ENCODE measurements around the gene NCOA7. TPM values are rescaled to one million over a fixed set of nuclear protein-coding genes. Genes with fewer than 3 reads are reported as not detected.

NCOA7 gene
- total RNA-seq, 2 donors from 2014 or later = 11.4 to 15.2 TPM

GRCh38 chr6:125886914-125887313 is 96.2 kb downstream of the NCOA7 start:
- Mint-ChIP-seq H3K4me1 (peaks cover 6% of the 10 kb centered on the region), H3K4me3 (no peak overlapping the region), H3K36me3 (ENCODE audit: low read depth) (peaks cover 11% of the 10 kb centered on the region), H3K27ac (no peak overlapping the region), H3K27me3 (ENCODE audit: insufficient read depth) (no peaks in the 10 kb centered on the region), H3K9me3 (no peaks in the 10 kb centered on the region)
- WGBS, 2 experiments (ENCODE audit: insufficient coverage in 1 of 2, insufficient read length in 1 of 2) = 97 to 100% methylated on average over 2 of the region's 2 CpGs
- no peaks in the 10 kb centered on the region for H3K27me3 ChIP-seq (ENCODE audit: control insufficient read depth, insufficient read depth, low read length, poor library complexity, severe bottlenecking)
- H3K36me3 ChIP-seq (ENCODE audit: control insufficient read depth, insufficient read depth, low read length) = no peaks in the 10 kb centered on the region
- no peak overlapping the region for H3K9ac ChIP-seq (ENCODE audit: extremely low read depth, low read length, poor library complexity, severe bottlenecking)
- DNase-seq = no peak
- H3K9me3 ChIP-seq (ENCODE audit: control insufficient read depth, low read length) = no peaks in the 10 kb centered on the region
- H3K4me1 ChIP-seq (ENCODE audit: control insufficient read depth, insufficient read depth, low read length) = peaks cover 4% of the 10 kb centered on the region
- TF ChIP-seq, protein P1, sequence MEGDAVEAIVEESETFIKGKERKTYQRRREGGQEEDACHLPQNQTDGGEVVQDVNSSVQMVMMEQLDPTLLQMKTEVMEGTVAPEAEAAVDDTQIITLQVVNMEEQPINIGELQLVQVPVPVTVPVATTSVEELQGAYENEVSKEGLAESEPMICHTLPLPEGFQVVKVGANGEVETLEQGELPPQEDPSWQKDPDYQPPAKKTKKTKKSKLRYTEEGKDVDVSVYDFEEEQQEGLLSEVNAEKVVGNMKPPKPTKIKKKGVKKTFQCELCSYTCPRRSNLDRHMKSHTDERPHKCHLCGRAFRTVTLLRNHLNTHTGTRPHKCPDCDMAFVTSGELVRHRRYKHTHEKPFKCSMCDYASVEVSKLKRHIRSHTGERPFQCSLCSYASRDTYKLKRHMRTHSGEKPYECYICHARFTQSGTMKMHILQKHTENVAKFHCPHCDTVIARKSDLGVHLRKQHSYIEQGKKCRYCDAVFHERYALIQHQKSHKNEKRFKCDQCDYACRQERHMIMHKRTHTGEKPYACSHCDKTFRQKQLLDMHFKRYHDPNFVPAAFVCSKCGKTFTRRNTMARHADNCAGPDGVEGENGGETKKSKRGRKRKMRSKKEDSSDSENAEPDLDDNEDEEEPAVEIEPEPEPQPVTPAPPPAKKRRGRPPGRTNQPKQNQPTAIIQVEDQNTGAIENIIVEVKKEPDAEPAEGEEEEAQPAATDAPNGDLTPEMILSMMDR (conservative IDR thresholded peaks at IDR 0.05) = no peak
- H3K4me3 ChIP-seq (ENCODE audit: low read length) = no peak overlapping the region
- H3K27ac ChIP-seq (ENCODE audit: low read depth, low read length) = no peak overlapping the region

DNA sequence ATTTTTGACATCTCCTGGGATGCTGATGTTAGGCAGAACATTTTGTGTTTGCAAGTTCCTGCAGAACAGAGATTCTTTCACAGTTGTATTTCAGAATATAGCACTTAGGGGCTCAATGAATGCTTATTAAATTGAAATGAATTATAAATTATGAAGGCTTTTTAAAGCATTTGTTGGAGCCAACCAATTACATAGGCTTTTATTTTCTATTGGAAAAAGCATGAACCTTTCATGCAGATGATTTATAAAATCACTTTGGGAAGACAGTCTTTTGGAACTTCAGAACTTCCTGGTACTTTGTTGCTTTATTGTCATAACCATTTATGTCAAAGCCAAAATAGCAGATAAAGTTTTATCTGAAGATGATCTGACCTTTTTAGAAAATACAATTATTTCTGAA is 96.6 kb downstream of the NCOA7 start:
- Mint-ChIP-seq H3K9me3 (no peaks in the 10 kb centered on the region), H3K36me3 (ENCODE audit: low read depth) (peaks cover 7% of the 10 kb centered on the region), H3K27me3 (ENCODE audit: insufficient read depth) (no peaks in the 10 kb centered on the region), H3K4me3 (no peak overlapping the region), H3K4me1 (peaks cover 5% of the 10 kb centered on the region), H3K27ac (no peak overlapping the region)
- H3K9ac ChIP-seq (ENCODE audit: extremely low read depth, low read length, poor library complexity, severe bottlenecking) = no peak overlapping the region
- H3K4me1 ChIP-seq (ENCODE audit: control insufficient read depth, insufficient read depth, low read length) = peaks cover 4% of the 10 kb centered on the region
- H3K4me3 ChIP-seq (ENCODE audit: low read length) = no peak overlapping the region
- no peaks in the 10 kb centered on the region for H3K9me3 ChIP-seq (ENCODE audit: control insufficient read depth, low read length)
- H3K27me3 ChIP-seq (ENCODE audit: control insufficient read depth, insufficient read depth, low read length, poor library complexity, severe bottlenecking) = no peaks in the 10 kb centered on the region
- TF ChIP-seq, protein P1 (conservative IDR thresholded peaks at IDR 0.05) = no peak
- DNase-seq = no peak
- no peaks in the 10 kb centered on the region for H3K36me3 ChIP-seq (ENCODE audit: control insufficient read depth, insufficient read depth, low read length)
- H3K27ac ChIP-seq (ENCODE audit: low read depth, low read length) = no peak overlapping the region

DNA sequence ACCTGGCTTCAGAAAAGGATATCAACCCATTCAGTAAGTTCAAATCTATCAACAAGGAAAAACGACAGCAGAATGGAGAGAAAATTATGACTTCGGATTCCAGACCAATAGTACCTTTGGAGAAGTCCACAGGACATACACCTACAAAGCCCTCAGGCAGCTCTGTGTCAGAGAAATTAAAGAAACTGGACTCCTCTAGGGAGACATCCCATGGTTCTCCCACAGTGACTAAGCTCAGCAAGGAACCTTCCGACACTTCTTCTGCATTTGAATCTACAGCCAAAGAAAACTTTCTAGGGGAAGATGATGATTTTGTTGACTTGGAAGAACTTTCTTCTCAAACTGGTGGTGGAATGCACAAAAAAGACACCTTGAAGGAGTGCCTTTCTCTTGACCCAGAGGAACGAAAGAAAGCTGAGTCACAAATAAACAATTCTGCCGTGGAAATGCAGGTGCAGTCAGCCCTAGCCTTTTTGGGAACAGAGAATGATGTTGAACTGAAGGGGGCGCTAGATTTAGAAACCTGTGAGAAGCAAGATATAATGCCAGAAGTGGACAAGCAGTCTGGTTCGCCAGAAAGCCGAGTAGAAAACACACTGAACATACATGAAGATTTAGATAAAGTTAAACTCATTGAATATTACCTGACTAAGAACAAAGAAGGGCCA is 98.4 kb downstream of the NCOA7 start:
- H3K27me3 Mint-ChIP-seq (ENCODE audit: insufficient read depth) = no peaks in the 10 kb centered on the region
- DNase-seq = peak; percentile 70
- H3K4me1 Mint-ChIP-seq = no peaks in the 10 kb centered on the region
- TF ChIP-seq, protein P1 (conservative IDR thresholded peaks at IDR 0.05) = peak; percentile 79
- H3K4me3 ChIP-seq (ENCODE audit: low read length) = no peak overlapping the region
- H3K36me3 ChIP-seq (ENCODE audit: control insufficient read depth, insufficient read depth, low read length) = no peaks in the 10 kb centered on the region
- H3K9ac ChIP-seq (ENCODE audit: extremely low read depth, low read length, poor library complexity, severe bottlenecking) = no peak overlapping the region
- peaks cover 4% of the 10 kb centered on the region for H3K4me1 ChIP-seq (ENCODE audit: control insufficient read depth, insufficient read depth, low read length)
- no peak overlapping the region for H3K27ac ChIP-seq (ENCODE audit: low read depth, low read length)
- H3K27me3 ChIP-seq (ENCODE audit: control insufficient read depth, insufficient read depth, low read length, poor library complexity, severe bottlenecking) = no peaks in the 10 kb centered on the region
- H3K27ac Mint-ChIP-seq = peak overlapping the region; percentile 59
- WGBS, 2 experiments (ENCODE audit: insufficient coverage in 1 of 2, insufficient read length in 1 of 2) = 45 to 78% methylated on average over 2 to 8 of the region's 8 CpGs
- no peak overlapping the region for H3K4me3 Mint-ChIP-seq
- no peaks in the 10 kb centered on the region for H3K36me3 Mint-ChIP-seq (ENCODE audit: low read depth)
- H3K9me3 ChIP-seq (ENCODE audit: control insufficient read depth, low read length) = no peaks in the 10 kb centered on the region
- H3K9me3 Mint-ChIP-seq = no peaks in the 10 kb centered on the region
